Measurements from ENCODE around the gene LRRC7. TPM values are rescaled to one million over a fixed set of nuclear protein-coding genes. Genes with fewer than 3 reads are reported as not detected.
A peak's percentile ranks its signal among the peaks of the same experiment; 100 is the strongest.

Gene LRRC7
- total and polyA plus RNA-seq, 12 donors = under 0.01 to 3.4 (median 0.32) TPM; not detected in 3

GRCh38 chr1:69728206-69728605 lies 160.5 kb downstream of the LRRC7 start:
- H3K36me3 ChIP-seq (replicated peaks in 1 of 2) = no peaks in the 10 kb centered on the region
- H3K4me1 ChIP-seq (replicated peaks in 1 of 2) = no peaks in the 10 kb centered on the region
- H3K4me3 ChIP-seq = no peak overlapping the region
- no peak overlapping the region for H3K27ac ChIP-seq
- intact Hi-C loops (cut with DNase I) = no loop called here
- no peaks in the 10 kb centered on the region for H3K27me3 ChIP-seq
- TF ChIP-seq POLR2A (IDR thresholded peaks at IDR 0.05) (no peak), CTCF (IDR thresholded peaks at IDR 0.05) (no peak)
- H3K9me3 ChIP-seq (replicated peaks in 1 of 3) = no peaks in the 10 kb centered on the region
- no peak for DNase-seq
- 28 to 33% (median 29%) methylated on average over 1 of the region's 1 CpG for WGBS, 4 donors

- Histone ChIP-seq H3K36me3 (replicated peaks in 1 of 2) (no peaks in the 10 kb centered on the region), H3K9me3 (replicated peaks in 1 of 3) (no peaks in the 10 kb centered on the region)
- TF ChIP-seq CTCF (IDR thresholded peaks at IDR 0.05) = no peak
- TF ChIP-seq POLR2A (IDR thresholded peaks at IDR 0.05) = no peak
Measured at GRCh38 chr1:69733061-69733460, 165.3 kb downstream of the LRRC7 start.

GRCh38 chr1:69737527-69738185 lies 169.9 kb downstream of the LRRC7 start:
- TF ChIP-seq CTCF (IDR thresholded peaks at IDR 0.05) = peak; percentile 51 to 68 (median 59)
- no peak for TF ChIP-seq POLR2A (IDR thresholded peaks at IDR 0.05)
- Histone ChIP-seq H3K4me1 (replicated peaks in 1 of 2) (no peaks in the 10 kb centered on the region), H3K36me3 (replicated peaks in 1 of 2) (no peaks in the 10 kb centered on the region), H3K27me3 (no peaks in the 10 kb centered on the region), H3K9me3 (replicated peaks in 1 of 3) (no peaks in the 10 kb centered on the region), H3K27ac (no peak overlapping the region), H3K4me3 (no peak overlapping the region)
- DNase-seq = peak; percentile 11 to 52 (median 28)
- intact Hi-C loops (cut with DNase I) = loop anchor here (5.0 to 10.0 kb wide), 2 partner anchors 1263 to 1270 kb away; no protein-coding TSS in a partner anchor
- 31 to 43% (median 34%) methylated on average over 3 of the region's 3 CpGs for whole genome bisulfite sequencing, 4 donors

More at GRCh38 chr1:69733061-69733460, 165.3 kb downstream of the LRRC7 start:
- no peak for DNase-seq
- Histone ChIP-seq H3K27me3 (no peaks in the 10 kb centered on the region), H3K4me1 (replicated peaks in 1 of 2) (no peaks in the 10 kb centered on the region), H3K27ac (no peak overlapping the region), H3K4me3 (no peak overlapping the region)
- intact Hi-C loops (cut with DNase I) = loop anchor here in 1 of 2 donors (10.0 kb wide), 1 partner anchor 1258 kb away; no protein-coding TSS in a partner anchor

GRCh38 chr1:69738458-69739250 lies 170.9 kb downstream of the LRRC7 start:
- DNase-seq = no peak
- Histone ChIP-seq H3K27me3 (no peaks in the 10 kb centered on the region), H3K36me3 (replicated peaks in 1 of 2) (no peaks in the 10 kb centered on the region), H3K4me3 (no peak overlapping the region), H3K27ac (no peak overlapping the region), H3K4me1 (replicated peaks in 1 of 2) (no peaks in the 10 kb centered on the region), H3K9me3 (replicated peaks in 1 of 3) (no peaks in the 10 kb centered on the region)
- intact Hi-C loops (cut with DNase I) = loop anchor here (5.0 to 10.0 kb wide), 2 partner anchors 1264 to 1271 kb away; no protein-coding TSS in a partner anchor
- no peak for TF ChIP-seq CTCF (IDR thresholded peaks at IDR 0.05)
- TF ChIP-seq POLR2A (IDR thresholded peaks at IDR 0.05) = no peak
- WGBS, 4 donors = 33 to 41% (median 33%) methylated on average over 4 of the region's 4 CpGs
